Measurements from ENCODE around the gene STXBP4. TPM values are rescaled to one million over a fixed set of nuclear protein-coding genes. Genes with fewer than 3 reads are reported as not detected.

Gene STXBP4
- total RNA-seq, 1 experiment from 2014 or later, result 16.5 TPM

- Histone ChIP-seq H3K18ac (ENCODE audit: insufficient read length, low read depth, low read length) (no peak overlapping the region), H2AFZ (ENCODE audit: low read length) (no peak overlapping the region), H2BK120ac (ENCODE audit: low read depth, low read length, poor library complexity, severe bottlenecking) (no peak overlapping the region), H2BK15ac (ENCODE audit: low read depth, low read length) (no peak overlapping the region), H3K79me1 (ENCODE audit: insufficient read depth, low read depth, low read length, poor library complexity, severe bottlenecking) (no peaks in the 10 kb centered on the region), H2BK12ac (ENCODE audit: insufficient read length, low read depth, low read length) (no peak overlapping the region), H4K5ac (ENCODE audit: insufficient read length, low read depth, low read length) (no peak overlapping the region), H4K91ac (ENCODE audit: insufficient read length, low read depth, low read length) (no peak overlapping the region), H3K79me2 (ENCODE audit: insufficient read depth, low read length) (no peaks in the 10 kb centered on the region), H2AK5ac (ENCODE audit: insufficient read length, low read length) (no peak overlapping the region), H3K4me1 (ENCODE audit: insufficient read depth, low read length) (no peaks in the 10 kb centered on the region), H3K4ac (ENCODE audit: low read depth, low read length) (no peak overlapping the region), H3T11ph (ENCODE audit: low read length) (no peak overlapping the region), H4K8ac (replicated peaks; ENCODE audit: insufficient read length, low read depth, low read length) (no peak overlapping the region), H3K27ac (ENCODE audit: insufficient read length, low read depth, low read length) (no peak overlapping the region), H3K27me3 (ENCODE audit: insufficient read depth, low read length) (no peaks in the 10 kb centered on the region), H3K23me2 (ENCODE audit: insufficient read length, low read depth, low read length, poor library complexity, severe bottlenecking) (no peaks in the 10 kb centered on the region), H3K56ac (ENCODE audit: insufficient read length, low read depth, low read length) (no peak overlapping the region), H3K4me2 (ENCODE audit: insufficient read depth, insufficient read length, low read length) (no peak overlapping the region), H2BK5ac (ENCODE audit: insufficient read length, low read length) (no peak overlapping the region), H3K9me3 (ENCODE audit: control insufficient read depth, low read depth, low read length) (no peaks in the 10 kb centered on the region), H4K20me1 (ENCODE audit: control insufficient read depth, insufficient read depth, insufficient read length) (no peaks in the 10 kb centered on the region), H3K9ac (ENCODE audit: extremely low read depth, insufficient read length, low read length) (no peak overlapping the region), H2BK20ac (ENCODE audit: low read depth, low read length, poor library complexity, severe bottlenecking) (no peak overlapping the region), H3K14ac (ENCODE audit: insufficient read depth, low read length) (no peak overlapping the region), H3K23ac (ENCODE audit: insufficient read length, low read depth, low read length) (no peak overlapping the region)
- Mint-ChIP-seq H3K36me3 (ENCODE audit: insufficient read depth in 1 of 3, low read depth in 3 of 3) (no peaks in the 10 kb centered on the region), H3K9me3 (no peaks in the 10 kb centered on the region), H3K4me1 (no peaks in the 10 kb centered on the region), H3K4me3 (no peak overlapping the region), H3K27me3 (ENCODE audit: low read depth) (no peaks in the 10 kb centered on the region), H3K27ac (no peak overlapping the region)
- no peak for TF ChIP-seq CTCF (conservative IDR thresholded peaks at IDR 0.05)
- DNase-seq, result no peak
Observed at GRCh38 chr17:55120651-55121050, 152.1 kb downstream of the STXBP4 start.

All from H9 (cell line).